Skeletal muscle tissue (tissue), 4 donors: ENCODE results near the gene SCLT1. TPM values are rescaled to one million over a fixed set of nuclear protein-coding genes. Genes with fewer than 3 reads are reported as not detected.

Experiments used
- H3K27ac ChIP-seq: one replicate; pipeline ENCODE4 v1.7.0; 2013; ENCODE audit warnings: mild to moderate bottlenecking, low read depth, low read length, inconsistent platforms
- H3K27me3 ChIP-seq, 3 donors: one replicate each; pipeline ENCODE4 v1.7.0; 2013; ENCODE audit warnings: low read length in 3 of 3; ENCODE audit not compliant: control insufficient read depth in 3 of 3, insufficient read depth in 3 of 3
- H3K36me3 ChIP-seq, 3 donors: one replicate each; pipeline ENCODE4 v1.7.0; 2013; ENCODE audit warnings: low read length in 3 of 3; ENCODE audit not compliant: control insufficient read depth in 3 of 3, insufficient read depth in 3 of 3
- H3K4me1 ChIP-seq, 3 donors: one replicate each; pipeline ENCODE4 v1.7.0; 2013; ENCODE audit warnings: low read length in 3 of 3, mild to moderate bottlenecking in 3 of 3; ENCODE audit not compliant: control insufficient read depth in 3 of 3, insufficient read depth in 3 of 3
- H3K4me3 ChIP-seq, 3 donors: one replicate each; pipeline ENCODE4 v1.7.0; 2013; ENCODE audit warnings: low read length in 3 of 3
- H3K9ac ChIP-seq, 3 donors: one replicate each; pipeline ENCODE4 v1.7.0; 2013; ENCODE audit warnings: low read length in 3 of 3, mild to moderate bottlenecking in 3 of 3, moderate library complexity in 2 of 3, low read depth in 1 of 3
- H3K9me3 ChIP-seq, 3 donors: one replicate each; pipeline ENCODE4 v1.7.0; 2013; ENCODE audit warnings: low read length in 3 of 3; ENCODE audit not compliant: control insufficient read depth in 3 of 3
- total RNA-seq: library from RNA; depleted of rRNA; stranded (reverse); fragments of >200 nt; gene quantifications from one replicate; pipeline ENCODE4 v1.2.3, GENCODE V29; 2014
- donor health status: Osteomylitis.

SCLT1 gene
- total RNA-seq, 1 donor from 2014 or later = 39.7 TPM

DNA sequence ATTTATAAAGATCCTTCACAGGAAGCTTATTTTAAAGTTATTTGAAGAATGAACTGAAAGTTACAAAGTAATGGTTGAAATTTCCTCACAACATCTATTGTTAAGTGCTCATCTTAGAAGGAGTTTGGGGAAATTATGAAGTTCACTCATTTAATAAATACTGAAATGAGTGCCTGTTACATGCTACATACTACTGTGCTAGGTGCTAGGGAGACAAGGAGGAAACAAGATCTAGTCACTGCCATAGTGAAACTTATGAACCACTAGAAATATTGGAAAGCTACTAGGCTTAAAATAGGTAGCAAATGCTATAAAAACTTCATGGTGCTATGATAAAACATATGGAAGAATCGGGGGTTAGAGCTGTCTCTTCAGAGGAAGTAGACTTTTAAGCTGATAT is 186.8 kb downstream of the SCLT1 start:
- Histone ChIP-seq H3K4me3 (no peak overlapping the region), H3K9ac (no peak overlapping the region), H3K36me3 (no peaks in the 10 kb centered on the region), H3K27me3 (no peaks in the 10 kb centered on the region), H3K27ac (no peak overlapping the region), H3K4me1 (peaks cover 0 to 4% (median 0%) of the 10 kb centered on the region in 3 donors), H3K9me3 (no peaks in the 10 kb centered on the region)

DNA sequence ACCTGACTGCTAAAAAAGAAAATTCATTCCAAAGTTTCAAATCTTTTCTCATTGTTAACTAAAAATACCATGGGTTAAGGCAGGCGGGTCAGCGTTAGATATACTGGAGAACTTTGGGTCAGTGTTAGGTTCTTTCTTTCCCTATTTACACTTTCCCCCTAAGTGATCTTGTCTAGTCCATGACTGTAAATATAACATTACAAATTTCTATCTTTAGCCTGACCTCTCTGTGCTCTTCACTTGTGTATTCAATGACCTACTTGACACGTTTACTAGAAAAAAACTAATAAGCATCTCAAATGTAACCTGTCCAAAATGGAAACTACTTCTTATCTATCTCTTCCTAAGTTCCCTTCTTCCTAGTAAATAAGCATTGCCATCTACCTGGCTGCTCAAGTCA is 188.5 kb downstream of the SCLT1 start:
- Histone ChIP-seq H3K9me3 (no peaks in the 10 kb centered on the region), H3K9ac (no peak overlapping the region), H3K27me3 (no peaks in the 10 kb centered on the region), H3K4me1 (peaks cover 0 to 4% (median 0%) of the 10 kb centered on the region in 3 donors), H3K4me3 (no peak overlapping the region), H3K36me3 (no peaks in the 10 kb centered on the region), H3K27ac (peak overlapping the region; percentile 50)

DNA sequence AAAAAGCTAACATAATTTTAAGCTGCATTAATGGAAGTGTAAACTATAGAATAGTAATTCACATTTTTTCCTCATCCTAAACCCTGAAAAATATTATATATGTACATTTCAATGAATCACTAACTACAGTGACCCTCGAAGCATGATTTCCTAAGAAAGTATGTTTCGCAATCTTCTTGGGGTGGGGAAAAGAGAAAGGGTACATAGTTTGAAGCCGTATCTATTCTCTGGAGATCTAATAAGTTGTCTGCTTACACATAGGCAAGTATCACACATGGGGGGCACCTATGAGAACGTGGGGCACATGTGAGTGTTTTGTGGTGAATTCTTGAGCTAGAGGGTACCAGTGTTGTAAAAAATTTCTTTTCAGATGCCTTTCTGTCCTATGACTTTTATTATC is 212.7 kb downstream of the SCLT1 start:
- Histone ChIP-seq H3K36me3 (no peaks in the 10 kb centered on the region), H3K9me3 (no peaks in the 10 kb centered on the region), H3K4me3 (no peak overlapping the region), H3K27me3 (no peaks in the 10 kb centered on the region), H3K9ac (no peak overlapping the region), H3K27ac (no peak overlapping the region), H3K4me1 (no peaks in the 10 kb centered on the region)

DNA sequence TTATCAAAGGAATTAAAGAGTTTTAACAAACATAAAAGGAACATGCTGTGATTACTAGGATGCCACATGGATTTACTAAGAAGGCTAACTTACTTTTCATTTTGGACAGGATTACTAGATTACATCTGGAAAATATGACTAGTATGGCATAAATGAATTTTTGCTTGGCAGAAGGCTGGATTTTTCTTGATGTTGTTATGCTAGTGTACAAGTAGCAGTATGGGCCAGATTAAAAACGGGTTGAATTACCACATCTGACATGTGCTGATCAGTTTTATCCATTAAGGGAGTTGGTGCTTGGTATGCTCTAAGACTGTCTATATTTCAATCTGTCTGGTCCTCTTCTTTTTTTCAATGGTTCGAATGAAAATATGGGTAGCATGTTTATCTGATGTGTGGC is 213.4 kb downstream of the SCLT1 start:
- H3K4me3 ChIP-seq = no peak overlapping the region
- no peak overlapping the region for H3K27ac ChIP-seq
- H3K4me1 ChIP-seq = no peaks in the 10 kb centered on the region
- H3K36me3 ChIP-seq = no peaks in the 10 kb centered on the region
- no peaks in the 10 kb centered on the region for H3K27me3 ChIP-seq
- no peaks in the 10 kb centered on the region for H3K9me3 ChIP-seq
- H3K9ac ChIP-seq = no peak overlapping the region

DNA sequence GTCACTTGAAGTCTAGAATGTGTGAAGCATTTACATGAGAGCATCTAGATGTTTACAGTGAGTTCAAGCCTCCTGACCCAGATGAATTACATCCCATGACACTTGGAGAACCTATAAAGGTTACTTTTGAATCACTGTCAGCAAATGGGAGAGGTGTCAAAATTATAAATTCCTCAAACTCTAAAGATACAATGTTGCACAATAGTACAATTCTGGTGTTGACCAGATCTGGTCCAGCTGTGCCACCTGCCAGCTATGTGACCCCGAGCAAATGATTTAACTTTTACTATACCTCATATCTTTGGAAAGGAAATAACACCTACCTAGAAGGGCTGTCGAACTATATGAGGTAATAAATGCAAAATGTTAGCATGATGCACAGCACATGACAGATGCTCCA is 214.1 kb downstream of the SCLT1 start:
- H3K9me3 ChIP-seq = no peaks in the 10 kb centered on the region
- H3K36me3 ChIP-seq = no peaks in the 10 kb centered on the region
- no peak overlapping the region for H3K9ac ChIP-seq
- no peak overlapping the region for H3K27ac ChIP-seq
- H3K27me3 ChIP-seq = no peaks in the 10 kb centered on the region
- no peaks in the 10 kb centered on the region for H3K4me1 ChIP-seq
- no peak overlapping the region for H3K4me3 ChIP-seq

DNA sequence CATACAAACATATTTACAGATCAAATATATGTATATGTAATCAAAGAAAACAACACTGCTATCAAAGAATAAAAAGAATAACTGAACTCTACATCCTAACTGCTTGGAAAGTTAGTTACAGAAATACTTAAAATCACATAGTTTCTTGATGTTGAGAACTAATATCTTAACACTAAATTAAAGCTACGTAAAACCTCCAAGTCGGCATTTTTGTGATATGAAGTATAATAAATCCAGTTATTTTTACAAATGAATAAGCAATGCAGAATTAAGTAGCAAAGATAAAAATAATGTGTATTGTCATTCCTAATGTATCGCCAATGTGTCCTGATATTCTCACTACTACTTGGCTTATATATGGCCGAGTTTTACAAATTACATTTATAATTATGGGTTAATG is 215.4 kb downstream of the SCLT1 start:
- no peaks in the 10 kb centered on the region for H3K27me3 ChIP-seq

DNA sequence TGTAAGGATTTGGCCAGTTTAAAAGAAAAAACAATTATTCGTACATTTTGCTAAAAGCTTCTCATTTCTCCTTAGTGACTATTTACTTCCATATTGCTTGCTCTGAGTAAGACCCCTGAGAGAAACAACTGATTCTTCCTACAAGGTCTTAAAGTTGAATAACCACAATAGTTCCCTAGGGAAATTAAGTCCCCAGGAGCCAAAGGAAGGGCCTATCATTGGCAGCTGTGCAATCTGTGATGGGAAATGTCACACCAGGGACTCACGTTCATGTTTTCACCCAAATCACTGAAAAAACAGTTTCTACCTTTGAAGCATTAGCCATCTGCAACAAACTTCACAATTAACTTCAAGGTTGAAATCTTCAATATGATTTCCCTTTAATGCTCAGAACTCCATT is 217.1 kb downstream of the SCLT1 start:
- H3K27me3 ChIP-seq = no peaks in the 10 kb centered on the region

More for the DNA sequence above, 215.4 kb downstream of the SCLT1 start:
- Histone ChIP-seq H3K4me3 (no peak overlapping the region), H3K9me3 (no peaks in the 10 kb centered on the region), H3K27ac (no peak overlapping the region), H3K36me3 (no peaks in the 10 kb centered on the region), H3K4me1 (no peaks in the 10 kb centered on the region), H3K9ac (no peak overlapping the region)

DNA sequence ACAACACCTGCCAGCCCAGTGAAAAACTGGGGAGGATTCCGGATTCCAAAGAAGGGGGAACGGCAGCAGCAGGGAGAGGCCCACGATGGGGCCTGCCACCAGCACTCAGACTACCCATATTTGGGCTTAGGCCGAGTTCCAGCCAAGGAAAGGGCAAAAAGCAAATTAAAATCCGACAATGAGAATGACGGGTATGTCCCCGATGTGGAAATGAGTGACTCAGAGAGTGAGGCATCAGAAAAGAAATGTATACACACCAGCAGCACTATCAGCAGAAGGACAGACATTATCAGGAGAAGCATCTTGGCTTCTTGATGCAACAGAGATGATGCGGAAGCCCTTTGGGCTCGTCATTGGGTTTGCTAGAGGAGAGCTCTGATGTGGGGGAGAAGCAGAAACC is 221.4 kb downstream of the SCLT1 start:
- Histone ChIP-seq H3K9ac (no peak overlapping the region), H3K9me3 (no peaks in the 10 kb centered on the region), H3K27ac (no peak overlapping the region), H3K36me3 (peaks cover 12 to 45% (median 42%) of the 10 kb centered on the region in 3 donors), H3K27me3 (no peaks in the 10 kb centered on the region), H3K4me1 (no peaks in the 10 kb centered on the region), H3K4me3 (no peak overlapping the region)

More for the DNA sequence above, 217.1 kb downstream of the SCLT1 start:
- Histone ChIP-seq H3K4me1 (no peaks in the 10 kb centered on the region), H3K36me3 (peaks cover 8 to 14% (median 13%) of the 10 kb centered on the region in 3 donors), H3K27ac (no peak overlapping the region), H3K4me3 (no peak overlapping the region), H3K9ac (no peak overlapping the region), H3K9me3 (no peaks in the 10 kb centered on the region)

DNA sequence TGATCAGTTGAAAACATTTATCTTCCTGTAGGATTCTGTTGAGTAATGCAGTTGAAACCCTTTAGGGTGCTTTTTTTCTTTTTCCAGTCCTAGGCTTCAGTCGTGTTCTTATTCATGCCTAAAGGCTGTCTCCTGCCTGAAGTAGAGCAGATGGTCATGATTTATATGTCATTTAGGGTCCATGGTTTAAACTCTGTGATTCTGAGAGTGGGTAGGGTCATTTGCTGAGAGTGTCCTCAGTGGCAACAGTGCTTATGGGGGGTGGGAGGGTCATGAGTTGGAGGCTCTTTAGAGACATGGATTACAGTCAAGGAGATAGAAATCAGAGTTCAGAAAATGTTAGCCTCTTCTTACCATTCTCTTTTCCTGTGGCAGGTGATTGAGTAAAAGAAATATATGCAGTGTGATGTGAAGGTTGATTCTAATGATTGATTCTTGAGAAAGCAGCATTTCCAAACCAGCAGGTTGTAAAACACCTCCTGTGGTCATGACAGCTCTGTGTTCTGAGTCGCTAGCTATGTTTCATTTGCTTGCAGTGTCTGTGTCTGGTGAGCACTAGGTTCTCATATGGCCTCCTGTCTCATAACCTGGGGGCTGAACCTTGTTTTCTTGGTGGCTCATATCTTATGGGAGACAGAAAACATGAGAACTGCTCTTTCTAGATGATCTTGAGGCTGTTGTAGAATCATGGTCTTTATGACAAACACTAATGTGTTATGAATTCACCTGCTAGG is 223.4 kb downstream of the SCLT1 start:
- no peaks in the 10 kb centered on the region for H3K27me3 ChIP-seq

DNA sequence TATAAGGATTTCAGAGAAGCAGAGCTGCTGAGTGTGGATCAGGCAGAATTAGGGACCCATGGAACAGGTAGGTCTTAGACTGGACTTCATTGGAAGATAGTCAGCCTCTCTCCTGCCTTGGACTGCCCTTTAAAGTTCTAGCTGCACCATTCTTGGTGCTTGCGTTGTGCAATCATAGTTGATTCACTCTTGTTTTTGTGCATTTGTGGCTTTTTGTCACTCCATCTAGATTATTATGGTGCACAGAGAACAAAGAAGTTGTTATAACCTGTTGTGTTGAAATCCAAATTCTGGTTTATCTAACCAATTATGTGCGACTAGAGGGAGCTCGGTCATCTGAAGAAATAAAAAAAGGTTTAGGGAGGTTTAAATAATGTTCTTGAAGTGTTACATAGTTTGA is 224.6 kb downstream of the SCLT1 start:
- H3K27me3 ChIP-seq = no peaks in the 10 kb centered on the region
- H3K9me3 ChIP-seq = no peaks in the 10 kb centered on the region
- H3K27ac ChIP-seq = no peak overlapping the region
- no peak overlapping the region for H3K4me3 ChIP-seq
- H3K36me3 ChIP-seq = peaks cover 16 to 56% (median 53%) of the 10 kb centered on the region in 3 donors
- no peak overlapping the region for H3K9ac ChIP-seq
- no peaks in the 10 kb centered on the region for H3K4me1 ChIP-seq

More for the DNA sequence above, 223.4 kb downstream of the SCLT1 start:
- Histone ChIP-seq H3K4me1 (no peaks in the 10 kb centered on the region), H3K9me3 (no peaks in the 10 kb centered on the region), H3K4me3 (no peak overlapping the region), H3K9ac (no peak overlapping the region), H3K36me3 (peaks cover 13 to 52% (median 49%) of the 10 kb centered on the region in 3 donors), H3K27ac (no peak overlapping the region)
